ENCODE measurements around the gene MPZL1.
"Not testable (repeated sequence)": the region's sequence is repeated elsewhere in the genome, so short reads cannot be mapped to it uniquely, and the experiment has no call there.

The MPZL1 gene

DNA sequence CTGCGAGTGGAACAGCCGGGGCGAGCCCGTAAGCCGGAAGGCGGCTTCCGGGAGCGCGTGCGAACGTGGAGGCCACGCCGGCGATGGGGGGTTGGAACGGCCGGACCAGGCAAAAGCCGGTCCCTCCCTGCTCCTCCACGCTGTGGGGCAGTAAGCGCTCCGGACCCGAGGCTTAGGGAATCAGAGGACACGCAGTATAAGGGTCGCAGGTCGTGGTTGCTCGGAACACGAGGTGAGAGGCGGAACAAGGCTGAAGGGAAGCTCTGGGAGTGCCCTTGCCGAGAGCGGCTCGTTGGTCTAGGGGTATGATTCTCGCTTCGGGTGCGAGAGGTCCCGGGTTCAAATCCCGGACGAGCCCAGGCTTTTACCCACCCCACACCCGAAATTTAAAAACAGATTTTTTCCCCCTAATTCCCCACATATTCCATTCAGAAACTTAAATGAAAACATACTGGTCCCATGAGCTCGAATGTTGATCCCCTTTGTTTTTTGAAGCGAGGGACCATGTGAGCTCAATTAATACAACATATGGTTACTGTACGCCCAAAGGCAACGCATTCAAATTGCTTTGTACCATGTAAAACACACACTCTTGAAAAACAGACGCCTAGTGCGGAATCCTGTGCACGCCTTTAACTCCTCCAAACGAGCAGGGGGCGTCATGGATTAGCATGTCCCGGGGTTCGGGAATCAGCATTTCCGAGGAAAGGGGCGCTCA lies 7.2 kb upstream of the MPZL1 start:
- intact Hi-C loops (cut with DNase I): loop anchor here (5.0 kb wide), 1 partner anchor 223 kb away; the partner anchor contains the start of genes DCAF6 and MPC2

DNA sequence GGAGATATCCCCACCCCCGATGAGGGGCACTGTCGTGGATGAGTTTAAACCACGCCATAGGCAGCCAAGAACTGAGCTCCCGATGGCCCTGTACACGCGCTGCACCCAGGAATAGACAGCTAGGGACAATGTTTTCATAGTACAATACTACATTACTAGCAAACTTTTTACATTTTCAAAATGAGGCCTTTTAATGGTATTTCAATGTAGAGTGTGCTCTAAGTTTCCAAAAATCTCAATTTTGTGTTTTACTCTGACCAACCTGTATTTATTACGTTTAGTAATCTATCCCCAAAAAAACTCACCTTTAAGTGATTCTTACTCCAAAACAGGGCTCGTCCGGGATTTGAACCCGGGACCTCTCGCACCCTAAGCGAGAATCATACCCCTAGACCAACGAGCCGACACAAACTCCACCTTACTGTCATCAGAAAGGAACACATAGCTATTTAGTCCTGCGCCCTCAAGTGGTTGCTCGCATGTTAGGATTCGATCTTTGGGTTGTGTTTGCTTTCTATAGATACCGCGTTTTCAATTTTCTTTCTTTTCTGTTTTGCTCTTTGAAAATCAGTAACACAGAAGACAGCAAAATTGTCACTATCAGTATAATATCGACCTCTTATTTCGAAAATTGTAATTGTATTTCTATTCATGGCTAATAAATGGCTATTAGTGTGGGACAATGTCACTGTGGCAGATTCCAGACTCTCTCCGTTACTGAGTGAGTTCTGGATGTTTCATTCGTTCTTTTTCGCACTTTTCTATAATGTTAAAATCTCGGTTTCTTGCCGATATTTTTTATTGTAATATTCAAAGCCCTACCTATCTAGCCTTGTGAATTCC lies 6.4 kb upstream of the MPZL1 start:
- DNase-seq: peak; percentile 63 to 96 (median 89)
- intact Hi-C loops (cut with DNase I): loop anchor here (5.0 kb wide), 1 partner anchor 222 kb away; the partner anchor contains the start of genes DCAF6 and MPC2

More for the DNA sequence above, 7.2 kb upstream of the MPZL1 start:
- DNase-seq: peak; percentile 83 to 98 (median 93)

DNA sequence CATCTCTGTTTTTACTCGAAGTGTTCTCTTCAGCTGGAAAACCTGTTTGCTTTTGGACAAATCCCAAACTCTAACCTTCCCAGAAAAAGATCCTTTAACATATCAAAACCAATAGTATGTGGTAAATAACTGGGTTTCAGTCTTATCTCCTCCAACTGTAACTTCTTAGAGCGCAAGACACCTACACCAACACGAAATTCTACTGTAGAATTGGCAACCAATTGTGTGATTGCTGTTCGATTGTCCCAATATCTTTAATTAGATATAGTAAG lies 5.8 kb upstream of the MPZL1 start:
- intact Hi-C loops (cut with DNase I): loop anchor here (5.0 kb wide), 1 partner anchor 221 kb away; the partner anchor contains the start of genes DCAF6 and MPC2
- DNase-seq: no peak

DNA sequence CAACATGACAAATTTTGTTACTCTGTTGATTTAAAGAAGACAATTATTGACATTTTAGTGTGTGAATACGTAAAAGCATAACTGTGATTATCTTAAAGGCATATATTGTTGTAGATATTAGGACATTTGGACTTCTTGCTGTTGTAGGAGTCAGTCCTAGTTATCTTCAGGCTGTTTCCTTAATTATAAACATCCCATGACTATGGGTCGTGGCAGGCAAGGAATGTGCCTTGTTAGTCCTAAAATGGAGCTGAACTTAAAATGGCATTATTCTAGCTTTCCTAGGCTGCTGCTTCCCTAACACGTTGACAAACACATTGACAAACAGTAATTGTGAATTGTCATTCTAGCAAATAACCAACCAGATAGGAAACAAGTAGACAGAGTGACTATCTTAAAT lies 4.4 kb upstream of the MPZL1 start:
- DNase-seq: no peak
- intact Hi-C loops (cut with DNase I): loop anchor here (5.0 kb wide), 1 partner anchor 220 kb away; the partner anchor contains the start of genes DCAF6 and MPC2

DNA sequence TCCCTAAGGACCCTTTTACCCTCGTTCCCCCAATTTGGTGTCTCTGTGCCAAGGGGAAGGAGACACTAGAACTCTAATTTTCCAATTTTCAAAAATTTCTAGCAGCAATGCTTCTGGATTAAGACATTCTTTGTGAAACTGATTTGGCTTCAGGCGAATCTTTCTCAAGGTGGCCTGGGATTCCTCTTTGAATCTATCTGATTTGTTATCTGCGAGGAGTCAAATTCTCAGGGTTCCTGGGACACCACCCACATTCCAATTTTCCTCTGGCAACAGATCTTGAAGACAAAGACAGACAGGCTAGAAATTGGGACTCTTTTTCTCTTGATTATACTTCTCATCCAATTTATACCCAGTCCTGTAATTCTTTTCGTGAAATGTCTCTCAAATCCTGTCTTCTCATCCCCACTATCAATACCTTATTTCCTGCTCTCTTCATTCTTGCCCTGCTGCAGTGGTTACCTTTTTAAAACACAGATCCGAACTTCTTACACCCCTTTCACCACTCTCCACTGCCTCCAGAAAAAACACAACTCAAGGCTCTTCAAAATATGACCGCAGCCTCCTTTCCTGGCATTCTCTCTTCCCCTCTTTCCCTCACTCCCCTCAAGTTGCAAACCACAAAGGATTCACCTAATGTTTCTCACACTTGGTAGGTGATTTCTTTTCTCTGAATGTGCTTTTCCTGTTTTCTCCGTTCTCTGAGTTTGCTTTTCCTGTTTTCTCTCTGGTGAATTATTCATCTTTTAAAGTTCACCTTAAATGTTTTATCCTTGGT lies 2.7 kb upstream of the MPZL1 start:
- no peak for DNase-seq
- intact Hi-C loops (cut with DNase I): loop anchor here (5.0 kb wide), 1 partner anchor 218 kb away; the partner anchor contains the start of genes DCAF6 and MPC2

DNA sequence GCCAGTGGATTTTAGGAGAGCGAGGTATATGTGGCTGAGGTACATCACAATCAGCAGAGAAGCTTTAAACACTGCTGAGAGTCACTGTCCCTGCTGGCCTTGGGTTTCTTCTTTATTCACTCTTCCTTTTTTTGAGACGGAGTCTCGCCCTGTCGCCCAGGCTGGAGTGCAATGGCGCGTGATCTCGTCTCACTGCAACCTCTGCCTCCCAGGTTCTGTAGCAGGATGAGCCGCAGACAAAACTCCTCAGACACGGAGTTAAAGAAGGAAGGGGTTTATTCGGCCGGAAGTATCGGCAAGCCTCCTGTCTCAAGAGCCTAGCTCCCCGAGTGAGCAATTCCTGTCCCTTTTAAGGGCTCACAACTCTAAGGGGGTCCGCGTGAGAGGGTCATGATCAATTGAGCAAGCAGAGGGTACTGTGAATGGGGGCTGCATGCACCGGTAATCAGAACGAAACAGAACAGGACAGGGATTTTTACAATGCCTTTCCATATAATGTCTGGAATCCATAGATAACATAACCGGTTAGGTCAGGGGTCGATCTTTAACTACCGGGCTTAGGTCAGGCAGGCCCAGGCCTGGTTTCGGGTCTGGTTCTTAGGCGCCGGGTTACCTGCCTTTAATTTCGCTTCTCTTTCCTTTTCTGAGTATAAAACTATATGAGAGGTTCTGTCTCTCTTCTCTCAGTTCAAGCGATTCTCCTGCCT lies 1.9 kb upstream of the MPZL1 start:
- intact Hi-C loops (cut with DNase I): loop anchor here (5.0 kb wide), 2 partner anchors 82 to 217 kb away; partner anchors contain the start of genes DCAF6 and MPC2
- DNase-seq: not testable (repeated sequence)

DNA sequence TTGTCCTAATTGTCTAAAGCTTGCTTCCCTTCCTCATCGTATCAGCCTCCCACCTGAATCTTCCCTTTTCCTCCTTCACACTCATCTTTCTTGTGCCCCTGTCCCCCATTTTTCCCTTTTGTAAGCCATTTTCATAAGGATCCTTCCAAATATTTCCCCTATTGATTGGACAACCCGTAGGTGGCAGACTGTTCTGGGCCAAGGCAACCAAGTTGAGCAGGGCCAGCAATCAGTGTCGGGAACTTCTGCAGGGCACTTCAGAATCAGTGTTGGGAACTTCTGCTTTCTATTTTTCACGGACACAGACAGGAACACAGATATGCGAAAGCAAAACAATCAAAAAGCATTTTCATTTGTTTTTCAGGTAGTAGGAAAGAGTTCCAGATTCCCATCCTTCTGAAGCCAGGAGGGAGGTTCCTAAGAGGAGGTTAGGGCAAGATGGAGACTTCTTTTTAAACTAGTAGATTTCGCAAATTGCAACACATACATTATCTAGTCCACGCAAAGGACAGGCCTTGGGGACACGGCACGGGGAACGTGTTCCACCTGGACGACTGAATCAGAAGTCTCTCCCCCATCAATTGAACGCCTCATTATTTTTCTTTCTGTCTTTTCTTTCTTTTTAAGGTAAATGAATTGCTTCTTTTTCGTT lies 691 bp upstream of the MPZL1 start:
- intact Hi-C loops (cut with DNase I): loop anchor here (5.0 kb wide), 1 partner anchor 81 kb away; no protein-coding TSS in a partner anchor
- peak in 38 of 42 donors; percentile 24 to 85 (median 62) for DNase-seq

DNA sequence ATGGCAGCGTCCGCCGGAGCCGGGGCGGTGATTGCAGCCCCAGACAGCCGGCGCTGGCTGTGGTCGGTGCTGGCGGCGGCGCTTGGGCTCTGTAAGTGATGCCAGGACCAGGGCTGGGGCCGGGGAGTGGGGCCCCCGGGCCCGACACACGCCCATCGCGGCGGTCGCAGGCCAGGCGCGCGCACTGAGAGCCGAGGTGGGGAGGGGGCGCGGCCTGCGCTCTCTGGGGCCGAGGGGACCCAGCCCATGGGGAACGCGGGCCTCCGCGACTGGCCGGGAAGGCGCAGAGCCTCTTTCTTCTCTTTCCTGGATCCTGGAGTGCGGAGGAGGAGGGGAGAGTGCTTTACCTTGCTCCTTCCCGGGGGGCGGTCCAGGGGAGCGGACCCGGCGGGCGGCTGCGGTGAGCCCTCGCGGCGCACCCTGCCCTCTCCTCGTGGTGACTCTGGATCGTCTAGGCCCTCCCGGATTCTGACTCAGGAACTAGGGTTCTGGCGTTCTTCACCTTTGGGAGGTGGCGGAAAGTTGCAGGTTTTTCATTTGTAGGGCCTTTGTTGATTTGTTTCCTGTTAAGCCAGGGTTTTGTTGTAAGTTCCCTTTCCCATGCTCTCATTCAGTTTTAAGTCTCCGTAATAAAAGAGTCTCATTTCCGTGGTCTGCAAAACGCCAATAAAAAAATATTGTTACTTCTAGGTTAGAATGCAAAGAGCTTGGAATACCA lies 529 bp downstream of the MPZL1 start:
- intact Hi-C loops (cut with DNase I): loop anchor here (5.0 kb wide), 1 partner anchor 80 kb away; no protein-coding TSS in a partner anchor
- DNase-seq: peak in 25 of 42 donors; percentile 8 to 59 (median 33)

DNA sequence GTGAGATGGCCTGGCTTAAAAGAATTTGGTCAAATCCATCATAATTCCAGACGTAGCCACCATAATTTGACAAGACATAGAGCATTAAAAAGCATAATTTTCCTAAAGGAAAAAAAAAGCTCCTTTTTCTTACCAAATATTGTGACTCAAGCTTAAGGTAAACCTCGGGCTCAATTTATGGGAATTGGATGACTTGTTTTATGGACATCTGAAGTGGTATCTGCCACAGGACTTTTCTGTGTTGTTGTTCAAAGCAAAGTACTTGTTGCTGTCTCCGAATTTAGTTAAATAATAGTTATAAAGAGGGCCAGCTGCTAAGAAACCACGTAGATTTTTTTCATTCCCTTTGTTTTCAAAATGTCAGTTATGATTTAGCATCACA lies 1.1 kb downstream of the MPZL1 start:
- intact Hi-C loops (cut with DNase I): loop anchor here (5.0 kb wide), 1 partner anchor 79 kb away; no protein-coding TSS in a partner anchor
- DNase-seq: no peak

DNA sequence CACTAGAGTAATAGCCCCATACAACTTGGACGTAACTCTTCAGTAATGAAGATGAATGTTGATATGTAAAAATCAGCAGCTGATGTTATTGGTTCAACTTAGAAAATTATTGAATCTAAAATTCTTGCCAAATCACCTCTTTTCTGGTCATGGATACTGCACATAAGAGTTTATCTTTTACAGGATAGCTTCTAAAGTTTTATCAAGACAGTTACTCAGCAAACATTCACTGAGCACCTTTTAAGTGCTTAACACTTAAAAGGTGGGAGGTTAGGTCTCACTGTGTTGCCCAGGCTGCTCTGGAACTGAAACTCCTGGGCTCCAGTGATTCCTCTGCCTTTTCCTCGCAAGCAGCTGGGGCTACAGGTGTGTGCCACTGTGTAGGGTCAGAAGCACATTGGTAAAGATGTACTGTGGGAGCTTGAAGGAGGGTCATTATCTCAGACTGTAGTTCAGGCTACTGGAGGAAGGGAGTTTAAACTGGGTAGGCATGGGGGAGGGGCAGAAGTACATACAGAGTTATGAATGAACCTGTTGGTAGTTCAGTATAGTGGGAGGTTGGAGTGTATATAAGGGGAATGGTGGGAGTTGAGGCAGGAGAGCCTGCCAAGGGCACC lies 2.0 kb downstream of the MPZL1 start:
- no peak for DNase-seq
- intact Hi-C loops (cut with DNase I): loop anchor here (5.0 kb wide), 1 partner anchor 78 kb away; no protein-coding TSS in a partner anchor

DNA sequence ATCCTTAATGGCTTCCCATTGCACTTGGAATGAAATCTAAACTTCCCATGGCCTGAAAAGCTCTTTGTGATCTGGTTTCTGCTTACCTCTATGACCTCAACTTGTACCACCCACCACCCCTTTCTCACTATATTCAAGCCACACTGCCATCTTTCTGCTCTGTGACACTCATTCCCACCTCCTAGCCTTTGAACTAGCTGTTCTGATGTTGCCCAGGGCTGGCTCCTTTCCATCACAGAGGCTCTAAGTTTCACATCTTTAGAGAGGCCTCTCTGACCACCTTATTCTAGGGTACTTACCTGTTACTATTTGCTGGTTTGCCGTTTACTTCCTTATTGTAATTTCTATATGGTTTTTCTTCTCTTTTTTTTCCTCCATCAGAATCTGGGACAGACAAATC lies 4.2 kb downstream of the MPZL1 start:
- no peak for DNase-seq
- intact Hi-C loops (cut with DNase I): no loop called here

DNA sequence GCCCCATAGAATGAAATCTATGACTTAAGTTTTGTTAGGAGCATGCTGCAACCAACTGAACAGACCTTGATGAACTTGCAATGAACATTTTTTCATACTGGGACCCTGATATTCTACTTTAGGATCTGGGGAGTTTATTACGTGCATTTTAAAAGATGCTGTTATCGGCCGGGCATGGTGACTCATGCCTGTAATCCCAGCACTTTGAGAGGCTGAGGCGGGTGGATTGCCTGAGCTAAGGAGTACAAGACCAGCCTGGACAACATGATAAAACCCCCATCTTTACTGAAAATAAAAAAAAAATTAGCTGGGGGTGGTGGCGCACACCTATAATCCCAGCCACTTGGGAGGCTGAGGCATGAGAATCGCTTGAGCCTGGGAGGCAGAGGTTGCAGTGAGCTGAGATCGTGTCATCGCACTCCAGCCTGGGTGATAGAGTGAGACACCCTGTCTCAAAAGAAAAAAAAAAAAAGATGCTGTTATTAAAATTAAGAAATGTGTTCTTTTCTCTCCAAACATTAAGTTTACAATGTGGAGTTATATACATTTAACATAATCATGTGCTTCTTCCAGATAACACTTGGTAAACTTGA lies 7.1 kb downstream of the MPZL1 start:
- intact Hi-C loops (cut with DNase I): no loop called here
- DNase-seq: no peak

DNA sequence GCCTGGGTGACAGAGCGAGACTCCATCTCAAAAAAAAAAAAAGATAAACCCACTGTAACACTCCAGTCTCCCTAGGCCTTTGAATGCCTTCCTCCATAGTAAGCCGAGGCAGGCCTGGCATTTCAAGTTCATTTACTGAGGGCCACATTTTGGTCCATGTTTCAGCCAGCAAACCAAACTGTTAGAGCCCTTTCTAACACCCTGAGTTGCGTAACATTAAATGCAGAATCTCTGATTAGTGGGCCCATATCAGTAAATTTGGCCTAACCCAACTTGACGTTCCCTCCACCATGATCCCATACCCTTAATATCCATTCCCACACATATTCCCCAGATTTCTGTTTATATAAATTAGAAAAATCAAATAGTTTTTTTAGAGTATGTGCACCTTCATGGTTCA lies 12.4 kb downstream of the MPZL1 start:
- DNase-seq: no peak
- intact Hi-C loops (cut with DNase I): no loop called here

DNA sequence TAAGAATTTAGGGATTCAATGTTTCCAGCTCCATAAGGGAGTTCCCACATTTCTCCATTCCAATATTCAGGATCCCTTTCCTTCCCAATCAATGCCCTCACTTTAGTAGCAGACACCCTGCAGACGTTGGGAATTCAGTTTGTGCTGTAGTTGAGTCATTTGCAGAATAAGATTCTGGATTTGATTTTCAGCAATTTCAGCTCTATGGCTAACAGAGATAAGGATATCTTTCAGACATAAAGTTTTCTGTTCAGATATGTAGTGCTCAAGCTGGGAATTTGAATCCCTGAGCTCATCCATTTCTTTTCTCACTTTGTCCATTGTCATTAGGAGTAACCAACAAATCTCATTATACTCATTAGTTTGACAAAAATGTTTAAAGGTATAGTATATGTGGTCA lies 13.1 kb downstream of the MPZL1 start:
- intact Hi-C loops (cut with DNase I): no loop called here
- no peak for DNase-seq

DNA sequence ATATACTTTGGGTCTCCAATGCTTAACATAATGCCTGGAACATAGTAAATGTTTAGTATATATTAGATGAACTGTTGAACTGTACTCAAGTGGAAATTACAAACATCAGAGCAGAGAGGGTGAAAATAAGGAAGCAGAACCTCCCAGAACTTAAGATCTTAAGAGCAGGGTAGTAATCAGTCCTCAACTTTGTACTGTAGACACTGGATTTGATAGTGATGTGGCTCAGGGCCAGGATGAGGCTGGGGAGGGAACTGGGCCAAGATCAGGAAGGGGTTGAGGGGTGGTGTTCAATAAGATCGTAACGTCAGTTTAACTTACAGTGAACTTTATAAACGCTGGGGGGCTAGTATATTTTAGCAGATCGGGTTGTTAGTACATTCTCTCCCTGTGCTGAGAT lies 15.4 kb downstream of the MPZL1 start:
- intact Hi-C loops (cut with DNase I): no loop called here
- no peak for DNase-seq

DNA sequence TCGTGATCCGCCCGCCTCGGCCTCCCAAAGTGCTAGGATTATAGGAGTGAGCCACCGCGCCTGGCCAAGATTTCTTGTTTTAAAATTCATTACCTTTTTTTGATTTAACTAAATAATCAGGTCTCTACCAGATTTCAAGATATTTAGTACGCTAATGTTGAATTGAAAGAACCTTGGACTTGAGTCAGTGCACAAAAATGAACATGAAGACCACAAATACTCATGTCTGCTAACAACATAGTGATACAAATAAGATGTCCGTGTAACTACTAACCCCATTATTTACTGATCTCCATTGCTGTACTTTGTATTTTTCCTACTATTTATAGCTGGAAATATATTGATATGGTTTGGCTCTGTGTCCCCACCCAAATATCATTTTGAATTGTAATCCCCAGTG lies 16.4 kb downstream of the MPZL1 start:
- intact Hi-C loops (cut with DNase I): no loop called here
- DNase-seq: no peak

DNA sequence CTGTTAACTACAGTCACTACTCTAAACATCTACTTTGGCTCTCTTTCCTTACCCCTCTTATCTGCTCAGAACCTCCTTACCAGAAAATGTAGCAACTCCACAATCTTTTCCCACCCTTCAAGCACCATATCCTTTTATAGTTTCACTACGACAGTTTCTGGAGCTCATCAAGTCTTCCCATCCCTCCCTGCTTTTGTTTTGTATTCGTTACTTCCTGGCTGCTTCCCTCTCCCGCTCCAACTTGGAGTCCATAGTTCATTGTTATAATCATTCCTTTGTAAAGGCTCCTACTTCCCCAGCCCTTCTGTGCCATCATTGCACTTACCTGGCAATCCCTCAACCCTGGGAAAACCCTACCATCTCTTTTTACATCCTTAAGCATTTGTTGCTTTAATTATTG lies 18.0 kb downstream of the MPZL1 start:
- intact Hi-C loops (cut with DNase I): no loop called here
- DNase-seq: no peak
